ENCODE measurements around the gene LOXL1. TPM values are rescaled to one million over a fixed set of nuclear protein-coding genes. Genes with fewer than 3 reads are reported as not detected.

LOXL1 gene
- total RNA-seq, 2 experiments from 2014 or later: not detected

DNA sequence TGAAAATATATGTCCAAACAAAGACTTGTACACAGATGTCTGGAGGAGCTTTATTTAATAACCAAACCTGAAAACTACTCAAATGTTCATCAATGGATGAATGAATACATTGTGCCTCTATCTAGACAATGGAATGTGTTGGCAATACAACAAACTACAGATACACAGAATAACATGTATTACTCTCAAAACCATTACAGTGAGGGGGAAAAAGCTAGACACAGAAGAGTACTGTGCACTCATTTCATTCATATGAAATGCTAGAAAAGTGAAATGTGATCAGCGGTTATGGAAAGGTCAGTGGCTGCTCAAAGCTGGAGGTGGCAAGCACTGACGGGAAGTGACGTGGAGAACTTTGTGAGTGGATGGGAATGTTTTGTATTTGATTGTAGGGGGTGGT, 52.6 kb downstream of the LOXL1 start:
- Histone ChIP-seq H4K20me1 (ENCODE audit: insufficient read depth, low read length) (no peaks in the 10 kb centered on the region; the same call in 1 of the 2 replicates), H3K79me2 (ENCODE audit: insufficient read depth, low read depth, low read length) (no peaks in the 10 kb centered on the region), H2AFZ (ENCODE audit: low read length) (no peak overlapping the region), H3K9me3 (ENCODE audit: low read length) (no peaks in the 10 kb centered on the region), H3K4me2 (ENCODE audit: low read length) (no peak overlapping the region), H3K9me2 (ENCODE audit: insufficient read depth, low read length) (no peaks in the 10 kb centered on the region), H3K36me3 (ENCODE audit: insufficient read depth, low read length) (no peaks in the 10 kb centered on the region), H3K4me1 (ENCODE audit: insufficient read depth, low read length, poor library complexity, severe bottlenecking) (peaks cover 3% of the 10 kb centered on the region), H3K4me3 (ENCODE audit: low read depth, low read length, poor library complexity, severe bottlenecking) (no peak overlapping the region), H3K27ac (ENCODE audit: low read depth, low read length, poor library complexity, severe bottlenecking) (no peak overlapping the region)
- BruUV-seq (replicated peaks): no TSS peak
- no peak for DNase-seq (ENCODE audit: low spot score)
- POLR2A ChIA-PET: no interaction called here
- TF ChIP-seq EZH2phosphoT487 (IDR thresholded peaks at IDR 0.05; ENCODE audit: borderline replicate concordance, low read depth, low read length): no peak
- TF ChIP-seq, protein P1, sequence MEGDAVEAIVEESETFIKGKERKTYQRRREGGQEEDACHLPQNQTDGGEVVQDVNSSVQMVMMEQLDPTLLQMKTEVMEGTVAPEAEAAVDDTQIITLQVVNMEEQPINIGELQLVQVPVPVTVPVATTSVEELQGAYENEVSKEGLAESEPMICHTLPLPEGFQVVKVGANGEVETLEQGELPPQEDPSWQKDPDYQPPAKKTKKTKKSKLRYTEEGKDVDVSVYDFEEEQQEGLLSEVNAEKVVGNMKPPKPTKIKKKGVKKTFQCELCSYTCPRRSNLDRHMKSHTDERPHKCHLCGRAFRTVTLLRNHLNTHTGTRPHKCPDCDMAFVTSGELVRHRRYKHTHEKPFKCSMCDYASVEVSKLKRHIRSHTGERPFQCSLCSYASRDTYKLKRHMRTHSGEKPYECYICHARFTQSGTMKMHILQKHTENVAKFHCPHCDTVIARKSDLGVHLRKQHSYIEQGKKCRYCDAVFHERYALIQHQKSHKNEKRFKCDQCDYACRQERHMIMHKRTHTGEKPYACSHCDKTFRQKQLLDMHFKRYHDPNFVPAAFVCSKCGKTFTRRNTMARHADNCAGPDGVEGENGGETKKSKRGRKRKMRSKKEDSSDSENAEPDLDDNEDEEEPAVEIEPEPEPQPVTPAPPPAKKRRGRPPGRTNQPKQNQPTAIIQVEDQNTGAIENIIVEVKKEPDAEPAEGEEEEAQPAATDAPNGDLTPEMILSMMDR (conservative IDR thresholded peaks at IDR 0.05; ENCODE audit: low read length): no peak
- intact Hi-C loops (cut with micrococcal nuclease; ENCODE audit: unreplicated experiment): no loop called here
- CTCF ChIA-PET (ENCODE audit: unreplicated experiment): no interaction called here

DNA sequence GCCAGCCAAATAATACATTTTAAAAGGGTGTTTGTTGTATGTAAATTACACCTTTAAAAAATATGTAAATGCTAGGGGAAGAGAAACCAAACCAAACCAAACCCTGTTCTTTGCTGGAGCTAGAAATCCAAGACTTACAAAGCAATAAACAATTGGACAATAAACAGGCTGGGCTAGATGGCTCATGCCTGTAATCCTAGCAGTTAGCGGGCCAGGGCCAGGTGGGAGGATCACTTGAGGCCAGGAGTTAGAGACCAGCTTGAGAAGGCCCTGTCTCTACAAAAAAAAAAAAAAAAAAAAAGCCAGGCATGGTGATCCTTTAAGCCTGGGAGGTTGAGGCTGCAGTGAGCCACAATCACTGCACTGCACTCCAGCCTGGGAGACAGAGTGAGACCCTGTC, 53.4 kb downstream of the LOXL1 start:
- Histone ChIP-seq H3K4me3 (ENCODE audit: low read depth, low read length, poor library complexity, severe bottlenecking) (no peak overlapping the region), H4K20me1 (ENCODE audit: insufficient read depth, low read length) (no peaks in the 10 kb centered on the region; the same call in 1 of the 2 replicates), H3K4me1 (ENCODE audit: insufficient read depth, low read length, poor library complexity, severe bottlenecking) (peaks cover 3% of the 10 kb centered on the region), H3K36me3 (ENCODE audit: insufficient read depth, low read length) (no peaks in the 10 kb centered on the region), H3K4me2 (ENCODE audit: low read length) (no peak overlapping the region), H3K27ac (ENCODE audit: low read depth, low read length, poor library complexity, severe bottlenecking) (no peak overlapping the region), H3K9me2 (ENCODE audit: insufficient read depth, low read length) (no peaks in the 10 kb centered on the region), H3K9me3 (ENCODE audit: low read length) (no peaks in the 10 kb centered on the region), H2AFZ (ENCODE audit: low read length) (no peak overlapping the region), H3K79me2 (ENCODE audit: insufficient read depth, low read depth, low read length) (no peaks in the 10 kb centered on the region)
- DNase-seq (ENCODE audit: low spot score): no peak
- no peak for TF ChIP-seq EZH2phosphoT487 (IDR thresholded peaks at IDR 0.05; ENCODE audit: borderline replicate concordance, low read depth, low read length)
- TF ChIP-seq, protein P1 (conservative IDR thresholded peaks at IDR 0.05; ENCODE audit: low read length): no peak
- ChIA-PET POLR2A (no interaction called here), CTCF (ENCODE audit: unreplicated experiment) (no interaction called here)
- intact Hi-C loops (cut with micrococcal nuclease; ENCODE audit: unreplicated experiment): no loop called here
- no TSS peak for BruUV-seq (replicated peaks)

DNA sequence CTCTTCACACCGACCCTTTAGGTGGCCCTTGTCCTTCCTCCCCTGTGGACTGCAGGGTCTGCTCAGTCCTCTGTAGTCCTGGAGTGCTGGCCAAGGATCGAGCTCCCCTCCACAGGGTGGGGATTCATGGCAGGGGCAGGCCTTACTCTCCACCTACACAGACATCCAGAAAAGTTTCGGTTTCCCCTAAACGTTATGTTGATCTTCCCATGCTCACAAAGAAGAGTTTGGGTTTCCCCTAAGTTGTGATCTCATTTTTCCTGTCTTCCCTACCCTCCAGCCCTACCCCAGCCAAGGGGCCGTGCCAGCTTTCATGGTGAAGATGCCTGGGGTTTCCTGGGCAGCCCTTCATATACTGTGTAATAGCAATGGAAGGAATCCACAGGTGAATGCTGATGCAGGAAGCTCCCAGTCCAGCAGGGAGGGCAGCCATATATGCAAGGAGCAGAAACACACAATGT, 55.5 kb downstream of the LOXL1 start:
- no peak for TF ChIP-seq EZH2phosphoT487 (IDR thresholded peaks at IDR 0.05; ENCODE audit: borderline replicate concordance, low read depth, low read length)
- TF ChIP-seq, protein P1 (conservative IDR thresholded peaks at IDR 0.05; ENCODE audit: low read length): no peak
- peaks cover 3% of the 10 kb centered on the region for H3K4me1 ChIP-seq (ENCODE audit: insufficient read depth, low read length, poor library complexity, severe bottlenecking)
- H3K4me2 ChIP-seq (ENCODE audit: low read length): no peak overlapping the region
- H3K9me2 ChIP-seq (ENCODE audit: insufficient read depth, low read length): no peaks in the 10 kb centered on the region
- H3K79me2 ChIP-seq (ENCODE audit: insufficient read depth, low read depth, low read length): no peaks in the 10 kb centered on the region
- intact Hi-C loops (cut with micrococcal nuclease; ENCODE audit: unreplicated experiment): no loop called here
- H3K4me3 ChIP-seq (ENCODE audit: low read depth, low read length, poor library complexity, severe bottlenecking): no peak overlapping the region
- H2AFZ ChIP-seq (ENCODE audit: low read length): no peak overlapping the region
- CTCF ChIA-PET (ENCODE audit: unreplicated experiment): no interaction called here
- no peak overlapping the region for H3K27ac ChIP-seq (ENCODE audit: low read depth, low read length, poor library complexity, severe bottlenecking)
- H3K9me3 ChIP-seq (ENCODE audit: low read length): no peaks in the 10 kb centered on the region
- BruUV-seq (replicated peaks): no TSS peak
- H4K20me1 ChIP-seq (ENCODE audit: insufficient read depth, low read length): no peaks in the 10 kb centered on the region; the same call in 1 of the 2 replicates
- H3K36me3 ChIP-seq (ENCODE audit: insufficient read depth, low read length): no peaks in the 10 kb centered on the region
- no peak for DNase-seq (ENCODE audit: low spot score)
- POLR2A ChIA-PET: no interaction called here
